ENCODE results near the gene NPAS3.

DNA sequence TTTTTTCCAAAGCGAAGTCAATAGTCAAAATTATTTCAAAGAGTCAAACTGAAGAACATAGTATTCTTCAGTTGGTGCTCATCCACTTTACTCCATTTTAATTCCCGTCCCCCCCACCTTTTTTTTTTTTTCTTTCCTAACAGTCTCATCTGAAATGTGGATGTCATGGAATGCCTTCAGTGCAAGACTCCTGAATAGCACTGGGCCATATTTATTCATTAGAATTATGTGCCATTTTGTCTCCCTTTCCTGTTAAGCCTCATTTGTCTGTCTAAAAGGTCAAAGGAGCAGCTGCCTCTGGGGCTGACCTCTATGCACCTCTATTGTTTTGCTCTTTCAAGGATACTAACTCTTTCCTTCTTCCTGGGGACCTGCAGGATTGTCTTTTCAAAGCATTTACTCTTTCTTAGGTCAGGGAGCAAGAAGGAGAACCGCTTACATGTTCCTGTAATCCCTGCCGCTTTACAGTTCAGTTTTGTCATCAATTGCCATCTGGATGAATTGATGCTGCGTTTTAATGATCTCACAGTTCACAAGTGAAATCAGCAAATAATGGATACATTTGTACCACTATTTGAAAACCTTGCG, 310.6 kb downstream of the NPAS3 start:
- no peak for TF ChIP-seq POLR2AphosphoS5 (IDR thresholded peaks at IDR 0.05)
- TF ChIP-seq, protein P1, sequence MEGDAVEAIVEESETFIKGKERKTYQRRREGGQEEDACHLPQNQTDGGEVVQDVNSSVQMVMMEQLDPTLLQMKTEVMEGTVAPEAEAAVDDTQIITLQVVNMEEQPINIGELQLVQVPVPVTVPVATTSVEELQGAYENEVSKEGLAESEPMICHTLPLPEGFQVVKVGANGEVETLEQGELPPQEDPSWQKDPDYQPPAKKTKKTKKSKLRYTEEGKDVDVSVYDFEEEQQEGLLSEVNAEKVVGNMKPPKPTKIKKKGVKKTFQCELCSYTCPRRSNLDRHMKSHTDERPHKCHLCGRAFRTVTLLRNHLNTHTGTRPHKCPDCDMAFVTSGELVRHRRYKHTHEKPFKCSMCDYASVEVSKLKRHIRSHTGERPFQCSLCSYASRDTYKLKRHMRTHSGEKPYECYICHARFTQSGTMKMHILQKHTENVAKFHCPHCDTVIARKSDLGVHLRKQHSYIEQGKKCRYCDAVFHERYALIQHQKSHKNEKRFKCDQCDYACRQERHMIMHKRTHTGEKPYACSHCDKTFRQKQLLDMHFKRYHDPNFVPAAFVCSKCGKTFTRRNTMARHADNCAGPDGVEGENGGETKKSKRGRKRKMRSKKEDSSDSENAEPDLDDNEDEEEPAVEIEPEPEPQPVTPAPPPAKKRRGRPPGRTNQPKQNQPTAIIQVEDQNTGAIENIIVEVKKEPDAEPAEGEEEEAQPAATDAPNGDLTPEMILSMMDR (IDR thresholded peaks at IDR 0.05), result no peak
- TF ChIP-seq POLR2A (IDR thresholded peaks at IDR 0.05), result no peak

Data from sigmoid colon (tissue), 4 donors.